ENCODE data around the gene KRTAP12-1. TPM values are rescaled to one million over a fixed set of nuclear protein-coding genes. Genes with fewer than 3 reads are reported as not detected.

Gene KRTAP12-1
- total RNA-seq, 1 experiment from 2014 or later: 0.80 TPM

DNA sequence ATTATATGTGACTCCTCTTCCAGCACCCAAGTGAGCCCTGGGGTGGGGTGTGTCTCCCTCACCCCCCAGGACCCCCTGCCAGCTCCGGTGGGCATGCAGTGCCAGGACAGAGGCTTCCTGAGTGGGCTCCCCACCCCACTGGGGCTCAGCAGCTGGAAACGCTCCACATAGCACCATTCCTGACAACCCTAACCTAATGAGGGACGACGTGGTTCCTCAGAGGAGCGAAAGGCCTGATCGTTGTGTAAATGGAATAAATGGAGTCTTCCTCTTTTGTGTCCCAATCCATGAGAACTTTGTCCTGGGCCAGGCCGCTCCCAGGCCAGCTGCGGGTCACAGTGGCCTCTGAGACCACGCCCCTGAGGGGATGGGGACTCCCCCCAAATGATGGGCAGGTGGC is 31.2 kb upstream of the KRTAP12-1 start:
- ChIA-PET CTCF (interaction anchor here (1.3 kb wide), 1 partner anchor 80 kb away, joined by 3 read pairs; no protein-coding TSS in a partner anchor), POLR2A (ENCODE audit: low non-redundant PET) (no interaction called here)
- H3K36me3 ChIP-seq (ENCODE audit: insufficient read depth, low read length, poor library complexity, severe bottlenecking): no peaks in the 10 kb centered on the region
- BruUV-seq (replicated peaks): no TSS peak
- intact Hi-C loops (cut with micrococcal nuclease; ENCODE audit: unreplicated experiment): no loop called here
- H3K4me3 ChIP-seq (ENCODE audit: low read depth, low read length, poor library complexity, severe bottlenecking): no peak overlapping the region
- H3K27ac ChIP-seq (ENCODE audit: low read depth, low read length, poor library complexity, severe bottlenecking): no peak overlapping the region
- H3K4me1 ChIP-seq (ENCODE audit: insufficient read depth, low read length, poor library complexity, severe bottlenecking): peaks cover 4% of the 10 kb centered on the region
- H3K27me3 ChIP-seq (replicated peaks; ENCODE audit: insufficient read depth, low read depth, low read length, poor library complexity): peaks cover 9% of the 10 kb centered on the region
- TF ChIP-seq EZH2 (IDR thresholded peaks at IDR 0.05; ENCODE audit: borderline replicate concordance, low read depth, low read length, poor library complexity, severe bottlenecking): no peak
- TF ChIP-seq, protein P1, sequence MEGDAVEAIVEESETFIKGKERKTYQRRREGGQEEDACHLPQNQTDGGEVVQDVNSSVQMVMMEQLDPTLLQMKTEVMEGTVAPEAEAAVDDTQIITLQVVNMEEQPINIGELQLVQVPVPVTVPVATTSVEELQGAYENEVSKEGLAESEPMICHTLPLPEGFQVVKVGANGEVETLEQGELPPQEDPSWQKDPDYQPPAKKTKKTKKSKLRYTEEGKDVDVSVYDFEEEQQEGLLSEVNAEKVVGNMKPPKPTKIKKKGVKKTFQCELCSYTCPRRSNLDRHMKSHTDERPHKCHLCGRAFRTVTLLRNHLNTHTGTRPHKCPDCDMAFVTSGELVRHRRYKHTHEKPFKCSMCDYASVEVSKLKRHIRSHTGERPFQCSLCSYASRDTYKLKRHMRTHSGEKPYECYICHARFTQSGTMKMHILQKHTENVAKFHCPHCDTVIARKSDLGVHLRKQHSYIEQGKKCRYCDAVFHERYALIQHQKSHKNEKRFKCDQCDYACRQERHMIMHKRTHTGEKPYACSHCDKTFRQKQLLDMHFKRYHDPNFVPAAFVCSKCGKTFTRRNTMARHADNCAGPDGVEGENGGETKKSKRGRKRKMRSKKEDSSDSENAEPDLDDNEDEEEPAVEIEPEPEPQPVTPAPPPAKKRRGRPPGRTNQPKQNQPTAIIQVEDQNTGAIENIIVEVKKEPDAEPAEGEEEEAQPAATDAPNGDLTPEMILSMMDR (conservative IDR thresholded peaks at IDR 0.05; ENCODE audit: low read depth, low read length): no peak
- no peaks in the 10 kb centered on the region for H3K9me3 ChIP-seq (ENCODE audit: low read depth, low read length, poor library complexity, severe bottlenecking)
- no peak for DNase-seq (ENCODE audit: low spot score)

DNA sequence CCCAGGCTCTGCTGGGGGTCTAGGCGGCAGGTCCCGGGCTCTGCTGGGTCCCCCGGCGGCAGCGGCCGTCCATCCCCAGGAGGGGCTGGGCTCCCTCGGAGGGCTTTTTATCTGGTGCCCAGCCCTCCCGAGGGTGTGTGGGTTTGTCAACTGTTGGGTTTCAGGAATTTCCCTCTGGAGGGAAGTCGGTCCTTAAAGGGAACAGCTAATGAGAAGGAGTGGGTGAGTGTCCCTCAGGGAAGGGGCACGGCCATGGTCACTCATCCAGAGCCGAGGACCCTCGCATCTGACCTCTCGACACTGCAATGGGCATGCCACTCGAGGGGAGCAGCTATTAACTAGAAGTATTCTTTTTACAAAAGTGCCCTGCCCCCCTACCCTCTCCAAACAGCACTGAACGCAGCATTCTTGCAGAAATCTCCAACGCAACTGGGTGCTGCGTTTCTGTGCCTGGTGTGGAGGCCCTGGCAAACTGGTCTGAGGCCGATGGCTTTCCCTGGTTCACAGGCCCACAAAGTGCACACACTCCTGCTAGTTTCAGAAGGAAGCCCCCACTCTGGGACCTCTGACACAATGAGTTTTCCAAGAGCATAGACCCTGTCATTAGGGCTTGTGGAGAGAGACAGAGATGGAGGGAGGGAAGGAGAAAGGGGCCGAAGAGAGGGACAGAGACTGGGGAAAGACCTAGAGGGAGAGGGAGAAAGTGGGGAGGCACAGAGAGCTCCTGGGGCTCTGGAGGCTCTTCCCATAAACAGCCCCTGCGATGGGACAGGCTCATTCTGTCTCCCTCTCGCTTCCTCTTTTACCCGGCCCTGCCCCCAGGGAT is 30.5 kb upstream of the KRTAP12-1 start:
- TF ChIP-seq, protein P1 (conservative IDR thresholded peaks at IDR 0.05; ENCODE audit: low read depth, low read length): no peak
- TF ChIP-seq EZH2 (IDR thresholded peaks at IDR 0.05; ENCODE audit: borderline replicate concordance, low read depth, low read length, poor library complexity, severe bottlenecking): no peak
- H3K36me3 ChIP-seq (ENCODE audit: insufficient read depth, low read length, poor library complexity, severe bottlenecking): no peaks in the 10 kb centered on the region
- no TSS peak for BruUV-seq (replicated peaks)
- DNase-seq (ENCODE audit: low spot score): no peak
- peaks cover 4% of the 10 kb centered on the region for H3K4me1 ChIP-seq (ENCODE audit: insufficient read depth, low read length, poor library complexity, severe bottlenecking)
- ChIA-PET POLR2A (ENCODE audit: low non-redundant PET) (no interaction called here), CTCF (interaction anchor here (1.3 kb wide), 1 partner anchor 81 kb away, joined by 3 read pairs; no protein-coding TSS in a partner anchor)
- H3K4me3 ChIP-seq (ENCODE audit: low read depth, low read length, poor library complexity, severe bottlenecking): no peak overlapping the region
- H3K27me3 ChIP-seq (replicated peaks; ENCODE audit: insufficient read depth, low read depth, low read length, poor library complexity): peaks cover 10% of the 10 kb centered on the region
- H3K9me3 ChIP-seq (ENCODE audit: low read depth, low read length, poor library complexity, severe bottlenecking): no peaks in the 10 kb centered on the region
- no peak overlapping the region for H3K27ac ChIP-seq (ENCODE audit: low read depth, low read length, poor library complexity, severe bottlenecking)
- intact Hi-C loops (cut with micrococcal nuclease; ENCODE audit: unreplicated experiment): no loop called here

DNA sequence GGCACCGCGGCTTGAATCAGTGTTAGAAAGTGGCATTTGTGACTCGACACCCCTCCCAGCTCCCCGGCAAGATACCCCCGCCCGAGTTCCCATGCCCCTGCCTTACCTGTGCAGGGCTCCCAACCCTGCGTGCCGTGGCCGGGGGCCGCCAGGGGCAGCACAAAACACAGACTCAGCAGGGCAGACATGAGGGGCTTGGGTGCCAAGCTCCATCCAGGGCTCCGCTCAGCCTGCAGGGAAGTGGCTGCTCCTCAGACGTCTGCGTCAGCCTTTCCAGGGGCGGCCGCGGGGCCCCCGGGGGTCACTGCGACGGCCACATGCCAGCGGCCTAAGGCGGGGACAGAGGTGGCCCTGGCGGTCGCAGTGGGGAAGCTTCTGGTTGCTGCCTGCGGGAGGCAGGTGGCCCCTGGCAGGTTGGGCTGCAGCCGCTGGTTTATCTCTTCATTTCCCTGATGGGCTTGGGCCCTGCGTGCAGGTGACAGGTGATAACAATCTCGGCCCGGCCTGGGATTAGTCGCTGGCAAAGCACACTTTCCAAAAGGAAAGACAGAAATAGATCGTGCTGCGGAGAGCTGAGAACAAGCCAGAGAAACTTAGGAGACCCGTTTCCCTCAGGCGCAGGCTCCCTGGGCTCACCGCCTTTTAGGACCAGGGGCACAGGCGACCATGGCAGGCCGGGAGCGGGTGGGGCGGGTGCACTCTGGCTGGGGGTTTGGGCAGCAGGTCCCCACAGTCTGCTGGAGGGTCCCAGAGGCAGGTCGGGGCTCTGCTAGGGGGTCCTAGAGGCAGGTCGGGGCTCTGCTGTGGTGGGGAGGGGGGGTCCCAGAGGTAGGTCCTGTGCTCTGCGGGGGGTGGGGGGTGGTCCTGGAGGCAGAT is 29.6 kb upstream of the KRTAP12-1 start, which contains the start of gene TSPEAR:
TSS of gene TSPEAR (minus strand) at position 246 of the 876 bp plus-strand sequence. CDS start at position 188, 58 bp downstream.
- no peak within 1 kb of the TSS for H3K27ac ChIP-seq (ENCODE audit: low read depth, low read length, poor library complexity, severe bottlenecking)
- TF ChIP-seq EZH2 (IDR thresholded peaks at IDR 0.05; ENCODE audit: borderline replicate concordance, low read depth, low read length, poor library complexity, severe bottlenecking): no peak
- TF ChIP-seq, protein P1 (conservative IDR thresholded peaks at IDR 0.05; ENCODE audit: low read depth, low read length): no peak
- CTCF ChIA-PET: interaction anchor here (0.8 kb wide), 1 partner anchor 10 kb away, joined by 3 read pairs; no protein-coding TSS in a partner anchor
- no peaks in the 10 kb centered on the region for H3K36me3 ChIP-seq (ENCODE audit: insufficient read depth, low read length, poor library complexity, severe bottlenecking)
- no peak within 1 kb of the TSS for H3K4me3 ChIP-seq (ENCODE audit: low read depth, low read length, poor library complexity, severe bottlenecking)
- POLR2A ChIA-PET (ENCODE audit: low non-redundant PET): no interaction called here
- BruUV-seq (replicated peaks): no TSS peak
- DNase-seq (ENCODE audit: low spot score): no peak
- intact Hi-C loops (cut with micrococcal nuclease; ENCODE audit: unreplicated experiment): no loop called here
- H3K27me3 ChIP-seq (replicated peaks; ENCODE audit: insufficient read depth, low read depth, low read length, poor library complexity): peaks cover 13% of the 10 kb centered on the region
- H3K4me1 ChIP-seq (ENCODE audit: insufficient read depth, low read length, poor library complexity, severe bottlenecking): peaks cover 4% of the 10 kb centered on the region
- no peaks in the 10 kb centered on the region for H3K9me3 ChIP-seq (ENCODE audit: low read depth, low read length, poor library complexity, severe bottlenecking)
